HL-60 (cell line): ENCODE data around the gene CDCA4.

Source experiments
- DNase-seq, 2 experiments: peaks; one replicate each; pipeline ENCODE4 v3.0.0-alpha.2; 2010 to 2020; ENCODE audit warnings: low read depth in 1 of 2, low spot score in 1 of 2
- H3K27ac ChIP-seq: fragments of 250-450 bp; sonication (Bioruptor Pico); replicated peaks from 2 replicates; pipeline ENCODE4 v1.5.1; 2020; ENCODE audit warnings: mild to moderate bottlenecking, moderate library complexity
- H3K27me3 ChIP-seq: fragments of 250-450 bp; sonication (Bioruptor Pico); 2 replicates; pipeline ENCODE4 v1.5.1; 2021; ENCODE audit warnings: mild to moderate bottlenecking, moderate library complexity; ENCODE audit not compliant: insufficient read depth, poor library complexity, severe bottlenecking
- H3K4me3 ChIP-seq: replicated peaks from 2 replicates; pipeline ENCODE4 v1.5.1; 2011; ENCODE audit warnings: mild to moderate bottlenecking, control low read depth, low read length; ENCODE audit not compliant: insufficient read depth
- CTCF ChIP-seq: IDR thresholded peaks from one replicate; pipeline ENCODE4 v1.5.1; 2011; ENCODE audit warnings: low read length, control low read depth, inconsistent platforms; ENCODE audit not compliant: insufficient read depth
- GABPA ChIP-seq: IDR thresholded peaks from 2 replicates; pipeline ENCODE4 v1.6.1; 2012; ENCODE audit warnings: low read depth
- POLR2AphosphoS5 ChIP-seq: IDR thresholded peaks from 2 replicates; pipeline ENCODE4 v1.6.1; 2012; ENCODE audit warnings: low read depth
- REST ChIP-seq: IDR thresholded peaks from 2 replicates; pipeline ENCODE4 v1.6.1; 2012; ENCODE audit warnings: low read depth; ENCODE audit not compliant: insufficient replicate concordance
- SPI1 ChIP-seq: IDR thresholded peaks from 2 replicates; pipeline ENCODE4 v1.6.1; 2012; ENCODE audit warnings: low read depth, mild to moderate bottlenecking, borderline replicate concordance

The CDCA4 gene

GRCh38 chr14:104974665-104975390 is 46.1 kb downstream of the CDCA4 start:
- Histone ChIP-seq H3K27me3 (peaks cover 20% of the 10 kb centered on the region), H3K4me3 (no peak overlapping the region), H3K27ac (no peak overlapping the region)
- no peak for TF ChIP-seq GABPA
- no peak for TF ChIP-seq CTCF
- TF ChIP-seq SPI1, result no peak
- TF ChIP-seq REST, result no peak
- no peak for TF ChIP-seq POLR2AphosphoS5
- no peak for DNase-seq

GRCh38 chr14:104974146-104974541 is 46.7 kb downstream of the CDCA4 start:
- TF ChIP-seq POLR2AphosphoS5, result no peak
- TF ChIP-seq CTCF, result no peak
- TF ChIP-seq REST, result no peak
- no peak for TF ChIP-seq GABPA
- TF ChIP-seq SPI1, result no peak
- H3K4me3 ChIP-seq, result no peak overlapping the region
- H3K27me3 ChIP-seq, result peaks cover 19% of the 10 kb centered on the region
- H3K27ac ChIP-seq, result no peak overlapping the region
- no peak for DNase-seq

- H3K27me3 ChIP-seq, result peaks cover 21% of the 10 kb centered on the region
- DNase-seq, result no peak
- H3K4me3 ChIP-seq, result no peak overlapping the region
- TF ChIP-seq GABPA, result no peak
- TF ChIP-seq SPI1, result no peak
- TF ChIP-seq CTCF, result no peak
- no peak for TF ChIP-seq REST
- no peak for TF ChIP-seq POLR2AphosphoS5
- H3K27ac ChIP-seq, result no peak overlapping the region
Measured at GRCh38 chr14:104973385-104974145, 47.3 kb downstream of the CDCA4 start.
